Hepatocyte (in vitro differentiated cells): ENCODE results near the gene SEL1L3. TPM values are rescaled to one million over a fixed set of nuclear protein-coding genes. Genes with fewer than 3 reads are reported as not detected.

Experiments used
- DNase-seq: peaks from one replicate; pipeline ENCODE4 v3.0.0-alpha.2; 2016; ENCODE audit warnings: low spot score
- H2AFZ ChIP-seq: fragments of 200-600 bp; sonication (generic); 2 replicates; pipeline ENCODE4 v1.6.0; 2016; ENCODE audit warnings: antibody characterized with exemption, mild to moderate bottlenecking
- H3K27ac ChIP-seq: fragments of 200-600 bp; sonication (generic); 2 replicates; pipeline ENCODE4 v1.5.1; 2016; ENCODE audit warnings: mild to moderate bottlenecking
- H3K27me3 ChIP-seq: fragments of 200-600 bp; sonication (generic); 2 replicates; pipeline ENCODE4 v1.6.1; 2016
- H3K36me3 ChIP-seq: fragments of 200-600 bp; sonication (generic); replicated peaks from 2 replicates; pipeline ENCODE4 v1.5.1; 2016; ENCODE audit warnings: low read depth; ENCODE audit not compliant: insufficient read depth
- H3K4me1 ChIP-seq: fragments of 200-600 bp; sonication (generic); 2 replicates; pipeline ENCODE4 v1.5.1; 2016; ENCODE audit warnings: mild to moderate bottlenecking, moderate library complexity; ENCODE audit not compliant: insufficient read depth
- H3K4me2 ChIP-seq: fragments of 200-600 bp; sonication (generic); 2 replicates; pipeline ENCODE4 v1.6.0; 2016
- H3K4me3 ChIP-seq: fragments of 200-600 bp; sonication (generic); 2 replicates; pipeline ENCODE4 v1.5.1; 2016; ENCODE audit warnings: mild to moderate bottlenecking
- H3K79me2 ChIP-seq: fragments of 200-600 bp; sonication (generic); 2 replicates; pipeline ENCODE4 v1.6.0; 2017; ENCODE audit warnings: mild to moderate bottlenecking
- H3K9me2 ChIP-seq: fragments of 200-600 bp; sonication (generic); replicated peaks from 2 replicates; pipeline ENCODE4 v1.6.0; 2017; ENCODE audit warnings: mild to moderate bottlenecking; ENCODE audit not compliant: insufficient read depth
- H3K9me3 ChIP-seq: fragments of 200-600 bp; sonication (generic); 2 replicates; pipeline ENCODE4 v1.5.1; 2016; ENCODE audit warnings: low read depth, mild to moderate bottlenecking
- H4K20me1 ChIP-seq: fragments of 200-600 bp; sonication (generic); 2 replicates; pipeline ENCODE4 v1.6.0; 2016; ENCODE audit warnings: mild to moderate bottlenecking; ENCODE audit not compliant: insufficient read depth, poor library complexity, severe bottlenecking
- EZH2 ChIP-seq: fragments of 200-600 bp; sonication (generic); IDR thresholded peaks from 2 replicates; pipeline ENCODE4 v1.6.1; 2016; ENCODE audit warnings: antibody characterized with exemption, mild to moderate bottlenecking, borderline replicate concordance
- EZH2phosphoT487 ChIP-seq: fragments of 200-600 bp; sonication (generic); IDR thresholded peaks from one replicate; pipeline ENCODE4 v1.6.1; 2018; ENCODE audit warnings: antibody characterized with exemption, mild to moderate bottlenecking, low read depth, moderate library complexity; ENCODE audit not compliant: unreplicated experiment, severe bottlenecking
- WGBS: methylation state at CpG from one replicate; pipeline ENCODE4 v1.1.6; 2016; ENCODE audit warnings: low lambda C conversion rate; ENCODE audit errors: missing lambda C conversion rate; 5-methylcytosine and 5-hydroxymethylcytosine counted together
- polyA plus RNA-seq: library from polyadenylated mRNA; unstranded; fragments of >200 nt; fragmentation: Nextera tagmentation; extraction: Ambion mirVana; gene quantifications from 2 replicates; pipeline ENCODE4 v1.2.1, GENCODE V29; 2016
- total RNA-seq: library from RNA; depleted of rRNA; stranded (reverse); fragments of >200 nt; gene quantifications from 2 replicates; pipeline ENCODE4 v1.2.3, GENCODE V29; 2014
- TF ChIP-seq, protein P1 (sequence below): fragments of 200-600 bp; sonication (generic); IDR thresholded peaks from 2 replicates; pipeline ENCODE4 v1.5.1; 2016; ENCODE audit warnings: antibody characterized with exemption, mild to moderate bottlenecking; ENCODE audit not compliant: poor library complexity

The SEL1L3 gene
- total and polyA plus RNA-seq, 2 experiments from 2014 or later: 13.7 to 56.2 TPM

DNA sequence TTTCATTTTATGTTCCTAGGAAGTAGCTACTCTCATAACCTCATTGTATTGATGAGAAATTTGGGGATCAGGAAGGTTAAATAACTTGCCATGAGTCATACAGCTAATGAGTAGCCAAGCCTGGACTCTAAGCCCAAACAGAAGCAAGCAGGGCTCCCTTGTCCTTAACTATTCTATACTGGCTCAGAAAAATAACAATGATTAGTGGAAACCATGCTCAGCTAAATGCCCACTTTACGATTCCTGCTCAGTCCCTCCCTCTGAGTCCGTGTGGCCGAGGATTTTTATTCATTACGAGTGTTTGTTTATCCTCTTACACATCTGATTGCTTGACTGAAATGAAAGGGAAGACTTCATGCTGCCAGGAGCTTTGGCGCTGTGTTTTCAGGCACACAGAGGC, 106.3 kb downstream of the SEL1L3 start:
- Histone ChIP-seq H3K27ac (peak overlapping the region; percentile 60), H3K79me2 (no peaks in the 10 kb centered on the region), H3K9me3 (no peaks in the 10 kb centered on the region), H3K36me3 (no peaks in the 10 kb centered on the region), H2AFZ (no peak overlapping the region), H3K4me1 (peaks cover 6% of the 10 kb centered on the region), H4K20me1 (no peaks in the 10 kb centered on the region), H3K4me2 (peak overlapping the region; percentile 49), H3K9me2 (no peaks in the 10 kb centered on the region), H3K4me3 (no peak overlapping the region), H3K27me3 (no peaks in the 10 kb centered on the region)
- DNase-seq: peak; percentile 10
- TF ChIP-seq EZH2phosphoT487: no peak
- WGBS: 31% methylated on average over 5 of the region's 5 CpGs

DNA sequence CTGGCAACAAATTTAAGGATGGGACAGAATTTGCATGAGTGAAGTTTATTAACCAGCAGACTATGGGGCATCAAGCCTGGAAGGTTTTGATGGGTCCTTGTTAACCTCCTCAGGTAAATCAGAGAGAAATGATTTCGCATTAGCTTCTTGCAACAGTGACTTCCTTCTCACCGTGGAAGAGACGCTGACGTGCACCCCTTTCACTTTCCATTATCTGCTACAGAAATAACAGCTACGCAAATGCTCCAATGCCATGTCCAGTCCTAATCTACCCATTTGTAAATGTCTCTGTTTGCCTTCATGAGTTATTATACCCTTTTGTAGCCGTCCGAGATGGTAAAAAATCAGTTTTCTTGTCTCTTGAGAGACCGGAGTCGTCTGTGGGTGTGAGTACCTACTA, 106.9 kb downstream of the SEL1L3 start:
- Histone ChIP-seq H3K27me3 (no peaks in the 10 kb centered on the region), H4K20me1 (no peaks in the 10 kb centered on the region), H3K36me3 (no peaks in the 10 kb centered on the region), H3K4me2 (no peak overlapping the region), H3K4me1 (peaks cover 6% of the 10 kb centered on the region), H3K27ac (no peak overlapping the region), H3K79me2 (no peaks in the 10 kb centered on the region), H2AFZ (no peak overlapping the region), H3K4me3 (no peak overlapping the region), H3K9me2 (no peaks in the 10 kb centered on the region), H3K9me3 (no peaks in the 10 kb centered on the region)
- no peak for DNase-seq
- 86% methylated on average over 9 of the region's 9 CpGs for WGBS
- no peak for TF ChIP-seq EZH2phosphoT487
- TF ChIP-seq, protein P1, sequence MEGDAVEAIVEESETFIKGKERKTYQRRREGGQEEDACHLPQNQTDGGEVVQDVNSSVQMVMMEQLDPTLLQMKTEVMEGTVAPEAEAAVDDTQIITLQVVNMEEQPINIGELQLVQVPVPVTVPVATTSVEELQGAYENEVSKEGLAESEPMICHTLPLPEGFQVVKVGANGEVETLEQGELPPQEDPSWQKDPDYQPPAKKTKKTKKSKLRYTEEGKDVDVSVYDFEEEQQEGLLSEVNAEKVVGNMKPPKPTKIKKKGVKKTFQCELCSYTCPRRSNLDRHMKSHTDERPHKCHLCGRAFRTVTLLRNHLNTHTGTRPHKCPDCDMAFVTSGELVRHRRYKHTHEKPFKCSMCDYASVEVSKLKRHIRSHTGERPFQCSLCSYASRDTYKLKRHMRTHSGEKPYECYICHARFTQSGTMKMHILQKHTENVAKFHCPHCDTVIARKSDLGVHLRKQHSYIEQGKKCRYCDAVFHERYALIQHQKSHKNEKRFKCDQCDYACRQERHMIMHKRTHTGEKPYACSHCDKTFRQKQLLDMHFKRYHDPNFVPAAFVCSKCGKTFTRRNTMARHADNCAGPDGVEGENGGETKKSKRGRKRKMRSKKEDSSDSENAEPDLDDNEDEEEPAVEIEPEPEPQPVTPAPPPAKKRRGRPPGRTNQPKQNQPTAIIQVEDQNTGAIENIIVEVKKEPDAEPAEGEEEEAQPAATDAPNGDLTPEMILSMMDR: no peak
- no peak for TF ChIP-seq EZH2

DNA sequence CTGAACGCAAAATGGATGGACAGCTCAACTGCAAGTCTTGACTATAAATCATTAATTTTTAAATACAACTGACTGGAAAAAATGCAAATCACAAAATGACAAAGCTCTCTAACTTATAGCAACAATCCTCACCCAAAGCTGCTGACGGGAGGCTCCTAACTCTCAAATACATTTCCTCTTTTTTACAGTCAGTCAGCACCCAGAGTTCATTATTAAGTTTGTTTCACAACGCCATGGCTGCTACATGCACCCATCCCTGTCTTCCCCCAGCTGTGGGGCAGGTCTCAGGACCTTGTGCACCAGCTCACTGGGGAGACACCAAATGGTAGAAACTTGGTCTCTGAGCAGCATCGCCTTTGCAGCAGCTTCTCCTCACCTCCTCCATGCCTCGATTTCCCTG, 109.5 kb downstream of the SEL1L3 start:
- H3K4me2 ChIP-seq: no peak overlapping the region
- H3K9me3 ChIP-seq: no peaks in the 10 kb centered on the region
- TF ChIP-seq, protein P1: no peak
- TF ChIP-seq EZH2phosphoT487: no peak
- TF ChIP-seq EZH2: no peak
- H3K36me3 ChIP-seq: no peaks in the 10 kb centered on the region
- H3K27me3 ChIP-seq: no peaks in the 10 kb centered on the region
- H3K79me2 ChIP-seq: no peaks in the 10 kb centered on the region
- WGBS: 99% methylated on average over 5 of the region's 5 CpGs
- H3K27ac ChIP-seq: no peak overlapping the region
- H3K9me2 ChIP-seq: no peaks in the 10 kb centered on the region
- DNase-seq: no peak
- no peak overlapping the region for H3K4me3 ChIP-seq
- no peaks in the 10 kb centered on the region for H4K20me1 ChIP-seq
- H3K4me1 ChIP-seq: peaks cover 6% of the 10 kb centered on the region
- no peak overlapping the region for H2AFZ ChIP-seq

DNA sequence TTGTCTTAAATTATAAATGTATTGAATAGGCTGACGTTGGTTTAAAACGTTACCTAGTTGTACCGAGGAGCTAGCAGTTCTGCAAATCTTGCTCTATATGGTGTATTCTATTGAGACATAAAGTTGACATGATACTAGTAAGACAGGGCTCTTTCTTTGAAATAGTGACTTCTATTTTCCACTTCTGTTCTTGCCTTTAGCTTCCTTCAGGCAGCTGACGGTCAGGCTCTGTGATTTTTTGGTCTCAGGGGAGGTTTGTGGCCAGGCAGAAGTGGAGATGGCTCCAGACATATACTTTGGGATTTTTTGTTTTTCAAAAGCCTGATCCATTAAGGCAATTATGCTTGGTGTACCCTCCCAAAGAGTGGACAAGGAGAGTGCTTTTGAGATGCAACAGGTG, 111.9 kb downstream of the SEL1L3 start:
- H3K27ac ChIP-seq: no peak overlapping the region
- no peak for TF ChIP-seq EZH2phosphoT487
- TF ChIP-seq, protein P1: no peak
- TF ChIP-seq EZH2: no peak

More for the DNA sequence above, 111.9 kb downstream of the SEL1L3 start:
- Histone ChIP-seq H3K9me3 (no peaks in the 10 kb centered on the region), H3K4me3 (no peak overlapping the region), H3K79me2 (no peaks in the 10 kb centered on the region), H2AFZ (no peak overlapping the region), H4K20me1 (no peaks in the 10 kb centered on the region), H3K27me3 (no peaks in the 10 kb centered on the region), H3K4me2 (no peak overlapping the region), H3K9me2 (no peaks in the 10 kb centered on the region), H3K36me3 (no peaks in the 10 kb centered on the region), H3K4me1 (no peaks in the 10 kb centered on the region)
- DNase-seq: no peak
- WGBS: 92% methylated on average over 4 of the region's 4 CpGs
